K562 (cell line): Measurements from ENCODE around the gene ZNRD2. TPM values are rescaled to one million over a fixed set of nuclear protein-coding genes. Genes with fewer than 3 reads are reported as not detected.
A peak's percentile ranks its signal among the peaks of the same experiment; 100 is the strongest.

Experiments used
- KDM2B ChIP-seq: fragments of 250-450 bp; sonication (Bioruptor Pico); IDR thresholded peaks from 2 replicates; pipeline ENCODE4 v1.8.0; 2021; ENCODE audit warnings: mild to moderate bottlenecking, moderate library complexity
- LCOR ChIP-seq: sonication (generic); formaldehyde crosslinking; IDR thresholded peaks from 2 replicates; pipeline ENCODE4 v1.8.0; 2022; ENCODE audit warnings: mild to moderate bottlenecking, missing genetic modification reagents
- POLR2H ChIP-seq: IDR thresholded peaks from 2 replicates; pipeline ENCODE4 v1.6.1; 2016; ENCODE audit warnings: missing genetic modification characterization, low read depth, mild to moderate bottlenecking, control low read depth, missing compliant biosample characterization, moderate library complexity
- RHOXF2B ChIP-seq: fragments of 250-450 bp; sonication (Bioruptor Pico); conservative IDR thresholded peaks from 2 replicates; pipeline ENCODE4 v1.5.1; 2021
- SMAD4 ChIP-seq: fragments of 250-450 bp; sonication (Bioruptor Pico); conservative IDR thresholded peaks from 2 replicates; pipeline ENCODE4 v1.8.0; 2021; ENCODE audit warnings: inconsistent platforms, mild to moderate bottlenecking, moderate library complexity
- SREBF1 ChIP-seq: fragments of 150-350 bp; IDR thresholded peaks from 2 replicates; pipeline ENCODE4 v1.6.1; 2014; ENCODE audit warnings: antibody characterized with exemption, low read depth, low read length, borderline replicate concordance
- TAF15 ChIP-seq: fragments of 200-400 bp; formaldehyde crosslinking; IDR thresholded peaks from 2 replicates; pipeline ENCODE4 v1.6.1; 2017; ENCODE audit warnings: mild to moderate bottlenecking, low read depth, low read length, moderate library complexity
- TBL1XR1 ChIP-seq, 2 experiments: IDR thresholded peaks; 2 replicates each; pipeline ENCODE4 v1.6.1; 2012; ENCODE audit warnings: improper control_type of control experiment in 2 of 2, low read length in 2 of 2, mild to moderate bottlenecking in 1 of 2
- TCF7 ChIP-seq: sonication (generic); IDR thresholded peaks from 2 replicates; pipeline ENCODE4 v1.6.1; 2016; ENCODE audit warnings: antibody characterized with exemption, borderline replicate concordance
- TCF7L2 ChIP-seq: fragments of 150-350 bp; IDR thresholded peaks from 2 replicates; pipeline ENCODE4 v1.6.1; 2016; ENCODE audit warnings: low read depth, mild to moderate bottlenecking, low read length, moderate library complexity
- TCFL5 ChIP-seq: fragments of 250-450 bp; sonication (Bioruptor Pico); conservative IDR thresholded peaks from 2 replicates; pipeline ENCODE4 v1.6.1; 2021; ENCODE audit warnings: mild to moderate bottlenecking, moderate library complexity, matching md5 sums
- TEAD4 ChIP-seq, 2 experiments: sonication (generic) in 1 of 2; formaldehyde crosslinking in 1 of 2; IDR thresholded peaks; 2 replicates each; pipeline versions ENCODE4 v1.6.1 to v1.8.0; 2012 to 2022; ENCODE audit warnings: borderline replicate concordance in 1 of 2, inconsistent platforms in 1 of 2, low read length in 1 of 2, mild to moderate bottlenecking in 1 of 2, missing genetic modification reagents in 1 of 2
- TRIM24 ChIP-seq, 2 experiments: fragments of 450-650 bp; IDR thresholded peaks; 2 replicates each; pipeline ENCODE4 v1.6.1; 2016
- ZNF165 ChIP-seq: fragments of 250-450 bp; sonication (Bioruptor Pico); IDR thresholded peaks from 2 replicates; pipeline ENCODE4 v1.4.0; 2020; ENCODE audit warnings: borderline replicate concordance
- ZNF347 ChIP-seq: fragments of 450-650 bp; formaldehyde crosslinking; IDR thresholded peaks from 2 replicates; pipeline ENCODE4 v1.4.0; 2020; ENCODE audit warnings: low read depth, mild to moderate bottlenecking, moderate library complexity
- ZNF77 ChIP-seq: fragments of 250-450 bp; sonication (Bioruptor Pico); IDR thresholded peaks from 2 replicates; pipeline ENCODE4 v1.5.0; 2020
- polyA plus RNA-seq, 8 experiments: library from polyadenylated mRNA; depleted of rRNA in 4 of 8; stranded (reverse) in 5 of 8; unstranded in 3 of 8; fragments of >200 nt; fragmentation: Nextera tagmentation in 2 of 8; fragmentation: Illumina TruSeq in 1 of 8; extraction: Ambion mirVana in 2 of 8; extraction: Trizol in 1 of 8; gene quantifications; 2 replicates each; pipeline versions ENCODE4 v1.2.1 to v1.2.3, GENCODE V29; 2011 to 2014; ENCODE audit warnings: inconsistent platforms in 1 of 8, missing spikeins in 1 of 8
- total RNA-seq, 7 experiments: library from RNA; depleted of rRNA in 6 of 7; stranded (reverse); fragments of >200 nt in 6 of 7; fragmentation: Illumina TruSeq in 2 of 7; extraction: Trizol in 2 of 7; gene quantifications; 2 replicates each; pipeline versions ENCODE4 v1.2.1 to v1.2.3, GENCODE V29; 2011 to 2021; ENCODE audit warnings: low replicate concordance in 1 of 7
- TF ChIP-seq, protein P1 (sequence below): IDR thresholded peaks from 2 replicates; pipeline ENCODE4 v1.6.1; 2014; ENCODE audit warnings: antibody characterized with exemption
- TF ChIP-seq, protein P2 (sequence below), 2 experiments: fragments of 450-650 bp in 1 of 2; sonication (generic) in 1 of 2; formaldehyde crosslinking; conservative IDR thresholded peaks; 2 replicates each; pipeline versions ENCODE4 v1.4.0 to v1.8.1; 2020 to 2022; ENCODE audit warnings: mild to moderate bottlenecking in 1 of 2, missing genetic modification reagents in 1 of 2
- TF ChIP-seq, protein P3 (sequence below): IDR thresholded peaks from 2 replicates; pipeline ENCODE4 v1.6.1; 2016; ENCODE audit warnings: missing genetic modification characterization, missing compliant biosample characterization
- TF ChIP-seq, protein P4 (sequence below): sonication (generic); formaldehyde crosslinking; IDR thresholded peaks from 2 replicates; pipeline ENCODE4 v1.8.0; 2022; ENCODE audit warnings: mild to moderate bottlenecking, low read depth, missing genetic modification reagents

ZNRD2 gene
- total and polyA plus RNA-seq, 9 of the 15 experiments (the other 6 are each of a cell fraction or from before 2014, with no cell fraction given), result 13.4 to 129 (median 60.4) TPM

DNA sequence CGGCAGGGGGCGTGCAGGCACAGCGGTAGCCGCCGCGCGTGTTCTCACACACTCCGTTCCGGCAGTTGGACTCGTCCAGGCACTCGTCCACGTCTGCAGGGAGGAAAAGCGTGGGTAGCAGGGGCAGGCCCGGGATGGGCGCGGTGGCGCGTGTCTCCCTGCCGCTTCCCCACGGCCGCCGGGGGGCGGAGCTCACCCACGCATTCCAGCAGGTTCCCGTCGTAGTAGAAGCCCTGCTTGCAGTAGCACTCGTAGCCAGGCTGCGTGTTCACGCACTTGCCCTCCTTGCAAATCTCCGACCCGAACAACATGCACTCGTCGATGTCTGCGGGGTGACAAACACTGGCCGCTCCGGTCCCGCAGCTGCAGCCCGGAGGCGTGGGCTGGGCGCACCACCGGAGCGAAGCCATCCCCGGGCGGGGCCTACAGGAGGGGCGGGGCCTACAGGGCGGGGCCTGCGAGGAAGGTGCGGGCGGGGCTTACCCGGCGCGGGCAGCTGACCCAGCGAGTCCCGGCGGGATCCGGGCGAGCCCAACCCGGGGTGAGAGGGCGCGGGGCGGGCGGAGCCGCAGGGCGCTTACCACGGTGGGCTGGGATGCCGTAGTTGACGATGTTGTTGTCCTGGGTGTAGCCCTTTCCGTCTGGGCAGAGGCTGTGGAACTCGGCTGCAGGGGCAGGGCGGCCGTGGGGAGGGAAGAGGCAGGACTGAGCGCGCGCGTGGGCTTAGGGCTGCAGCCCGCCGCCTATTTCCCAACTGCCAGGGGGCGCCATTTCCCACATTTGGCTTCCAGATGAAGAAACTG, 29.8 kb upstream of the ZNRD2 start (continued):
- TF ChIP-seq, protein P1, sequence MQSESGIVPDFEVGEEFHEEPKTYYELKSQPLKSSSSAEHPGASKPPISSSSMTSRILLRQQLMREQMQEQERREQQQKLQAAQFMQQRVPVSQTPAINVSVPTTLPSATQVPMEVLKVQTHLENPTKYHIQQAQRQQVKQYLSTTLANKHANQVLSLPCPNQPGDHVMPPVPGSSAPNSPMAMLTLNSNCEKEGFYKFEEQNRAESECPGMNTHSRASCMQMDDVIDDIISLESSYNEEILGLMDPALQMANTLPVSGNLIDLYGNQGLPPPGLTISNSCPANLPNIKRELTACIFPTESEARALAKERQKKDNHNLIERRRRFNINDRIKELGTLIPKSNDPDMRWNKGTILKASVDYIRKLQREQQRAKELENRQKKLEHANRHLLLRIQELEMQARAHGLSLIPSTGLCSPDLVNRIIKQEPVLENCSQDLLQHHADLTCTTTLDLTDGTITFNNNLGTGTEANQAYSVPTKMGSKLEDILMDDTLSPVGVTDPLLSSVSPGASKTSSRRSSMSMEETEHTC, result peak; percentile 9
- peak; percentile 56; the same call in 1 of the 2 replicates for TF ChIP-seq TEAD4 (IDR thresholded peaks at IDR 0.05; ENCODE audit: low read length)
- no peak for TF ChIP-seq TEAD4 (CRISPR knock-in tag; IDR thresholded peaks at IDR 0.05; ENCODE audit: borderline replicate concordance)
- no peak for TF ChIP-seq ZNF165 (CRISPR knock-in tag)
- TF ChIP-seq, protein P2, sequence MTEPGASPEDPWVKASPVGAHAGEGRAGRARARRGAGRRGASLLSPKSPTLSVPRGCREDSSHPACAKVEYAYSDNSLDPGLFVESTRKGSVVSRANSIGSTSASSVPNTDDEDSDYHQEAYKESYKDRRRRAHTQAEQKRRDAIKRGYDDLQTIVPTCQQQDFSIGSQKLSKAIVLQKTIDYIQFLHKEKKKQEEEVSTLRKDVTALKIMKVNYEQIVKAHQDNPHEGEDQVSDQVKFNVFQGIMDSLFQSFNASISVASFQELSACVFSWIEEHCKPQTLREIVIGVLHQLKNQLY (CRISPR knock-in tag; conservative IDR thresholded peaks at IDR 0.05), result no peak
- no peak for TF ChIP-seq TCFL5
- peak in 1 of 2 experiments; percentile 50; a peak in 1 of 4 replicates for TF ChIP-seq TRIM24 (IDR thresholded peaks at IDR 0.05)
- no peak for TF ChIP-seq ZNF77 (CRISPR knock-in tag)
- TF ChIP-seq TCF7L2, result no peak
- no peak for TF ChIP-seq SREBF1
- TF ChIP-seq TBL1XR1 (IDR thresholded peaks at IDR 0.05; ENCODE audit: low read length in 2 of 2), result peak in 1 of 2 experiments; percentile 13; a peak in 1 of 4 replicates
- TF ChIP-seq, protein P3, sequence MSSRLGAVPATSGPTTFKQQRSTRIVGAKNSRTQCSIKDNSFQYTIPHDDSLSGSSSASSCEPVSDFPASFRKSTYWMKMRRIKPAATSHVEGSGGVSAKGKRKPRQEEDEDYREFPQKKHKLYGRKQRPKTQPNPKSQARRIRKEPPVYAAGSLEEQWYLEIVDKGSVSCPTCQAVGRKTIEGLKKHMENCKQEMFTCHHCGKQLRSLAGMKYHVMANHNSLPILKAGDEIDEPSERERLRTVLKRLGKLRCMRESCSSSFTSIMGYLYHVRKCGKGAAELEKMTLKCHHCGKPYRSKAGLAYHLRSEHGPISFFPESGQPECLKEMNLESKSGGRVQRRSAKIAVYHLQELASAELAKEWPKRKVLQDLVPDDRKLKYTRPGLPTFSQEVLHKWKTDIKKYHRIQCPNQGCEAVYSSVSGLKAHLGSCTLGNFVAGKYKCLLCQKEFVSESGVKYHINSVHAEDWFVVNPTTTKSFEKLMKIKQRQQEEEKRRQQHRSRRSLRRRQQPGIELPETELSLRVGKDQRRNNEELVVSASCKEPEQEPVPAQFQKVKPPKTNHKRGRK (tag), result no peak
- TF ChIP-seq KDM2B (CRISPR knock-in tag), result peak; percentile 86; the same call in 1 of the 2 replicates
- peak; percentile 26; the same call in 1 of the 2 replicates for TF ChIP-seq LCOR
- TF ChIP-seq SMAD4 (CRISPR knock-in tag), result peak; percentile 84
- TF ChIP-seq TCF7, result no peak
- no peak for TF ChIP-seq TAF15
- TF ChIP-seq ZNF347 (CRISPR knock-in tag), result no peak
- TF ChIP-seq, protein P4, sequence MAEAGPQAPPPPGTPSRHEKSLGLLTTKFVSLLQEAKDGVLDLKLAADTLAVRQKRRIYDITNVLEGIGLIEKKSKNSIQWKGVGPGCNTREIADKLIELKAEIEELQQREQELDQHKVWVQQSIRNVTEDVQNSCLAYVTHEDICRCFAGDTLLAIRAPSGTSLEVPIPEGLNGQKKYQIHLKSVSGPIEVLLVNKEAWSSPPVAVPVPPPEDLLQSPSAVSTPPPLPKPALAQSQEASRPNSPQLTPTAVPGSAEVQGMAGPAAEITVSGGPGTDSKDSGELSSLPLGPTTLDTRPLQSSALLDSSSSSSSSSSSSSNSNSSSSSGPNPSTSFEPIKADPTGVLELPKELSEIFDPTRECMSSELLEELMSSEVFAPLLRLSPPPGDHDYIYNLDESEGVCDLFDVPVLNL (CRISPR knock-in tag), result no peak
- TF ChIP-seq POLR2H (tag), result no peak
- no peak for TF ChIP-seq RHOXF2B
